ENCODE data around the gene IQCM.

- TF ChIP-seq POLR2A (IDR thresholded peaks at IDR 0.05) (no peak), CTCF (IDR thresholded peaks at IDR 0.05) (no peak)
Measured at GRCh38 chr4:149700272-149700671, 115.4 kb downstream of the IQCM start.
